ENCODE measurements around the gene NCOR2.
A peak's percentile ranks its signal among the peaks of the same experiment; 100 is the strongest.

The NCOR2 gene

DNA sequence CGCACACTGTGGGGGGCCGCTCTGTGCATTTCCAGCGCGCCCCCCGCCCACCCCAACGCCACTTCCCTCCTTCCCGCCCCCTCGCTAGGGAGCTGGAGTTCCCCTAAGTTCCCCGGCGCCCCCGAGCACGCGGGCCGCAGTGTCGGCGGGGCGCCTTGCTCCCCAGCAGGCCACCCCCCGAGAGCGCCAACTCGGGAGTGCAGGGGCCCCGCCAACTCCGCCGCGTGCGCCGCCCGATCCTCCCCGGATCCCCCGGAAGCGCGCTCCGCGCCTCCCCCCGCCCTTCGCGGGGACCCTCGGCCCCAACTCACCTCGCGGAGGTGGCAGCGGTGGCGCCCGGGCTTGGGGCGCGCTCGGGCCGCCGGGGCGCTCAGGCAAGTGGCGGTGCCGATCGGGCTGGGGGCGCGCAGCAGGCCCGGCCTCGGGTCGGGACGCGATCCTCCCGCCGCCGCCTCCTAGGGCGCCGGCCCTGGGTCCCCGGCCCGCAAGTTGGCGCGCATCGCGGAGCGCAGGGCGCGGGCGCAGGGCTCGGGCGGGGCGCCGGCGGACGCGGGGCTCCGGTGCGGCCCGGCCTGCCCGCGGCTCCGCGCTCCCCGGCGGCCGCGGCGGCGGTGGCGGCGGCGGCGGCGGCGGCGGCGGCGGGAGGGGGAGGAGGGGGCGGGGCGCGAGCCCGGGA, at the start of gene NCOR2:
TSS of gene NCOR2 (minus strand) at position 616 of the 676 bp plus-strand sequence. CDS start 72,361 bp downstream, outside the sequence.
- DNase-seq: peak in 1 of 2 experiments; percentile 69

DNA sequence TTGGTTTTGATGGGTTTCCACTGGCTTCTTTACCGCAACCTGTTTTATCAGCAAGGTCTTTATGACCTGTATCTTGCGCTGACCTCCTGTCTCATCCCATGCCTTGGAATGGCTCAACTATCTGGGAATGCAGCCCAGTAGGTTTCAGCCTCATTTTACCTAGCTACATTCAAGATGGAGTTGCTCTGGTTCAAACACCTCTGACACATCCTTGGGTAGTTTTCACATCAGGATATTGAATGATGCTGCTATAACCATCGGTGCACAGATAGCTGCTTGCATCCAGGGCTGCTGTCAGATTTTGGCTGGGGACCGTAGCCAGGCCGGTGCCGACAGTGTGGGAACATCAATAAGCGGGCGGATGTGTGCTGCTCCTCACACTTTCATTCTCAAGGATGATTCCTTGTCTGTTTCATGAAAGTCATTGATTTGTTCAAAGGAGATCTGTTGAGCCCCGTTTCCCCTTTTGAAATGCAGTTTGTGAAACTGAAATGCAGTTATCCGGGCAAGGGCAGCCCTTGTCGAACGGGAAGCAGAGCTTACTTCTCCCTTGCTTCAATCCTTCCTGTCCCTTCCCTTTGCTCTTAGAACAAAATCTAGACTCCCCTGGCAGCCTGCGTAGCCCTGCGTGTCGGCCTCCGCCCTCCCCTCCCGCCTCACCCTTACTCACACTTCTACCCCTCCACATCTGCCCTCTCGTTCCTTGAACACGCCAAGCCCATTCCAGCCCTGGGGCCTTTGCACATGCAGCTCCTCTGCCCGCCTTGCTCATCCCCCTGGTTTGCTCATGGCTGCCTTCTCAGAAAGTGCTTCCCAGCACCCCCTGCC, 49.2 kb upstream of the NCOR2 start:
- DNase-seq: no peak

DNA sequence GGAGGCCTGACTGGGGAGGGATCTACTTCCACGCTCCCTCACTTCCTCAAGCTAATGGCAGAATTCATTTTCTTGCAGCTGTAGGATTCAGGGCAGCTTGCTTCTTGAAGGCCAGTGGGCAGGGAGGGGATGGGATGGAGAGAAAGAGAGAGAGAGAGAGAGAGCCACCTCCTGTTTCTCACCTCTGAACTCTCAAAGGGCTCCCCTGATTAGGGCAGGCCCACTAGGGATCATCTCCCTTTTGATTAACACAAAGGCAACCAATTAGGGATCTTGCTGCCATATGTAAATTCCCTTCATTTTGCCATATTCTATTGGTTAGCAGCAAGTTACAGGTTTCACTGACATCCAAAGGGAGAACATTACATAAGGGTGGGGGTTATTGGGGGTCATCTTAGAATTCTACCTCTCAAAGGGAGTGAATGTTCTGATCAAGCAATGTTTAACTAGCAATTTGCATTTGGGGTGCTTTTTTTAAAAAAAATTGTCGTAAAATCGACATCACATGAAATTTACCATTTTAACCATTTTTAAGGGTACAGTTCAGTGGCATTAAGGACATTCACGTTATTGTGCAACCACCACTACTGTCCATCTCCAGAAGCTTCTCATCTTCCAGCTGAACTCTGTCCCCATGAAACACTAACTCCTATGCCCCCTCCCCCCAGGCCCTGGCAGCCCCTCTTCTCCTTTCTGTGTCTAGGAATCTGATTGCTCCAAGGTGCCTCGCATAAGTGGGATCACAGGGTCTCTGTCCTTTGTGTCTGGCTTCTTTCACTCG, 47.3 kb upstream of the NCOR2 start:
- no peak for DNase-seq

DNA sequence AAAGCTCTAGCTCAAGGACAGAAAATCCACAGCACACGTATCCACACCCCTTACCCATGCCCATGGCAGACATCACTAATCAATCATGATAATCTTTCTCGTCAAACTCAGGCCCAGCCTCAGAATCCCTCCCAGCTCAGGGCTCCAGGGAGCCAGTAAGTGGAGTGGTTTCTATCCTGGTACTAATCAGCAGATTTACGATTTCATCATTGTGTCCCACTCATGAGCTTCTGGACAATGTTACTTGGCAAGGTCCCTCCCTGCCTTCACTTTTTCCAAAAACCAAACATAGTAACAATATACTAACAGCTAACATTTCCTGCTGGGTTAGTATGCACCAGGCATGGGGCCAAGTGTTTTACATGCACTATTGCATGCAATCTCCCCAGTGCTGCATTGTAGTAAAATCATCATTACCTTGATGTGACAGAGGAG, 45.8 kb upstream of the NCOR2 start:
- DNase-seq: no peak

DNA sequence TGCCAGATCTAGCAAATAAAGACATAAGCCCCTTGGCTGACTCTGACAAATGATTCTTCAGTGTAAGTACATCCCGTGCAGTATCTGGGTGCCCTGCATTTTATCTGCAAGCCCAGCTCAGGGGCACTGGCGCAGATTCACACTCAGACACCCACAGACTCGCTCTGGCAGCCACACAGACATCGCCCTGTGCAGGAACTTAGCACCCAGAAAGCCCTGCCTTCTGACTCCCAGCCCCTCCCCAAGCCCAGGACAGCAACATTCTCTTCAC, 44.9 kb upstream of the NCOR2 start:
- DNase-seq: no peak

DNA sequence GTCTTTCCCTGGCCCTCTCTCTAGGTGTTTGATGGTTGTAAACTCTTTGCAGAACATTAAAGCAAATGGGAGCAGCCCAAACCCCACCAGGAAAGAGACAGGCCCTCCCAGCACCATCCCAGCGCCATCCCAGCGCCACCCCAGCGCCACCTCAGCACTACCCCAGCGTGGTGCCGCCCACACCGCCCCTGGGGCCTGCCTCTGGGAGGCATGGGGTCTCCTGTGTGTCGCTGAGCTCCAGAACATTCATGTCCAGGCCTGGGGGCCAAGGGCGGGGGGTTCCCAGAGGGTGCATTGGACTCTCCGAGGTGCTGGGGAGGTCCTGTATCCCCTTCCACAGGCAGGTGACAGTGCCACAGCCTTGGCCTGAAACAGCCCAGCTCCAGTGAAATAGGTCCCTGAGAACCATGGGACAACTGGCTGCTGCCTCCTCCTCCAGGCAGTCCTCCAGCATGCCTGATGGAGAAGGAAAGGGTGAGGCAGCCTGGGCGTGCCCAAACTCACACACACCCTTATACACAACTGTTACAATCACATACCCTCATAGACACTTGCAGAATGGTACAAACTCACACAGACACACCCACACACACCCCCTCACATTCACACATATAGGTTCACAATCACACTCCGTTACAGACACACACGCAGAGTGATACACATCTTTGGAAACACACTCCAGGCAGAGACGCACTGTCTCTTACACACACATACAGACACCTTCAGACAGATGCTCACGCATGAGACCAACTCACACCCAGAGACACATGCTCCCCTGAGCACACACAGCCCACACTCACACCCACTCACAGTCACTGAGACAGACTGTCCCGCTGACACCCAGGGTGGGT, 44.4 kb upstream of the NCOR2 start:
- no peak for DNase-seq

DNA sequence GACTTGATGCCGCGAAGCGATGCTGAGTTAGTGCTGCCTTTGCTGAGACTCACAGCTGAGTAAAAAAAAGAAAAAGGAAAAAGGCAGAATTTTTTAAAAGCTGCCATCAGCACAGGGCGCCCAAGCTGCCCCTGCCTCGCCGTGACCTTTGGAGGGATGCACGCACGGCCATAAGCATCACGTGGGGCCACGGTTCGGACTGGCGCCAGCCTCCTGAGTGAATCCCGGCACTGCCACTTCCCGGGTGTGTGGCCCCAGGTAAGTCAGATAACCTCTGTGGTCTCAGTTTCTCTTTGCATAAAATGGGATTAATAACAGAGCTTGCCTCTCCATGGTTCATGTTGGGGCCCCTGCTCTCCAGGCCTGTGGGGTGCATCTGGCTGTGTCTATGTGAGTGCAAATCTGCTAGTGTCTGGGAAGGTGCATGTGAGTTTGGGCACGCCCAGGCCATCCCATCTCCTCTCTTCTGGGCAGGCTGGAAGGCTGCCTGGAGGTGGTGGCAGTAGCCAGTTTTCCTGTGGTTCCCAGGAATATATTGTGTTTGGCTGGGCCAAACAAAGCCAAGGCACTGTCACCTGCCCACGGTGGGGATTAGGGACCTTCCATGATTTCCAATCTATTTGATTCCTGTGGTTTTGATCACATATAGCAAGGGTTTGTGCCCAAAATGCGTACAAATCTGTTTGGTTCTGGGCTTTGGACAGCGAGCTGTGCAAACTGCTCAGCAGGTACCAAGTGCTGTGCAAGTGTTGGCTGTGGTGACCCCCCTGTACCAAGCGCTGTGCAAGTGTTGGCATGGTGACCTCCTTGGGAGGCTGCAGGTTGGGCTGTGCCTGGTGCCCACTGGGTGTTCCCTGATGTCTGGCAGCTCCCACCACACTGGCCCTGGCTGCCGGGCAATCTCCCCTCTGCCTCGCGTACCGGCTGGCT, 43.5 kb upstream of the NCOR2 start:
- DNase-seq: no peak

DNA sequence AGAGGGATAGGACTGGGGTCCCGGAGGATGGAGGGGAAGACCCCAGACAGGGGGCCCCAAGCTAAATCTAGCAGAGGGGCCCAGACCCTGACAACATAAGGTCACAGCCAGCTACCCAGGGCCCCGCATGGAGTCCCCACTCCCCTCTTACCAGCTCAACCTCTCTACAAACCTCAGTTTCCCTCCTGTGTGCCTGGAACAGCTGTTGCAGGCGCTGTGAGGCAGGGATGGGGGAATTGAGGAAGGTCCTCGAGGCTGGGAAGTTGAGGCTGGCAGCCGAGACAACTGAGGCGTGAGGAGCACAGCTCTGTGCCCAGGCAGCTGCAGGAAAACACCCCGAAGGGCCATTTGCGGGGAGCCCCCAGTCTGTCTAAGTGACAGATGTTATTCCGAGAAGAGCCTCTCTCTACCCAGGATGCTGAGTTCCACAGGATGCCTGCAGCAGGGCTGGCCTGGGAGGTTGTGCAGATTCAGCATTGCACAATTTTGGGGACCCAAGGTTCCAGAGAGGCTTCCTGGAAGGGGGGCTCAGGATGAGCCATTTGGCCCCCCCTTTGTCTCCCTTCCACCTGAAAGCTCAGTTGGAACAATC, 42.7 kb upstream of the NCOR2 start:
- no peak for DNase-seq

DNA sequence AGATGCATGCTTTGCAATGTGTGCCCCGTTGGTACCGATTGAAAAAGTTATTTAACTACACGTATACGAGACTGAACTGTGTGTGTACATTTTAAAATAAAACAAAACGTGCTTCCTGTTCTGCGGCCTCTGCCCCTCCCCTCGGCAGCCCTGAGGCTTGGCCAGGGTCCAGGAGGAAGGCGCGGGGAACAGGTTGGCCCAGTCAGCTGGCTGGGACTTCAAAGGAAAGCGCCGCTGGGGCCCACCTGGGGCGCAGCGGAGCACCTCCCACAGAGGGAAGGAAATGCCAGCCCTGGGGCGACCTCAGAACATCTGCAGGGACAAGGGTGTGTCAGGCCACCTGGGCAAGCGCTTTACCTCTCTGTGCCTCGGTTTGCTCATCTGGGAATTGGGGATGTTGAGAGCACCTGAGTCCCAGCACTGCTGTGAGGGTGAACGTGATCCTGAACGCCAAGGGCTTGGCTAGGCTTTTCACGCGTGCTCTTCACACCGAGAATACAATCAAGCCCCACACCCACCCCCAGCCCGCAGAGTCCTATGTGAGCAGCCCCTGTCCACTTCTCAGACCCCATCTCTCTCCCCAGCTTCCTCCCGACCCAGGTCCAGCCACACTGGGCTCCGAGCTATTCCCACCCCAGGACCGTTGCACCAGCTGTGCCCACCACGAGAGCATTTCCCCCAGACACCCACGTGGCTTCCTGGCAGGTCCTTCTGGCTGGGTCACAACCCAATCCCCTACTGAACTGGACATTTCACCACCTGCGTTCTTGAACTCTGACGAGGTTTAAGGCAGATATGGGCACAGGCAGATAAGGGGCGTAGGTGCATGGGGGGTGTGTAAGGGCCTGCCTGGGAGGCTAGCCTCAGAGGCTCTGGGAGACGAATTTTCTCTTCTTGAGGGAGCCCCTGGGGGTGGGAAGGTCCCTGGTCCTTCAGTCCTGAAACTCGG, 41.9 kb upstream of the NCOR2 start:
- DNase-seq: peak; percentile 56 to 85

DNA sequence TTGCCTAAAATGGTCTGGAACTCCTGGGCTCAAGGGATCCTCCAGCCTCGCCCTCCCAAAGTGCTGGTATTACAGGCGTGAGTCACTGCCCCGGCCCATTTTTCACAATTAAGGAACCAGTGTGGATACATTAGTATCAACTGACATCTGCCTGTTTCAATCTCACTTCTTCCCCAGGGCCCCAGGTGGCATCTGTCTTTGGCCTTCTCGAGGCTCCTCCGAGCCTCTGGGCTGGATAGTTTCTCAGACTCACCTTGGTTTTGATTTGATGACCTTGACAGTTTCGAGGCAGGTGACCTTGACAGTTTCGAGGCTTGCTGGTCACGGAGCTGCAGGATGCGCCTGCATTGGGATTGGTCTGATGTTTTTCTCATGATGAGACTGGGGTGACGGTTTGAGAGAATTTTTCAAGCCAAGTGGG, 41.0 kb upstream of the NCOR2 start:
- no peak for DNase-seq

DNA sequence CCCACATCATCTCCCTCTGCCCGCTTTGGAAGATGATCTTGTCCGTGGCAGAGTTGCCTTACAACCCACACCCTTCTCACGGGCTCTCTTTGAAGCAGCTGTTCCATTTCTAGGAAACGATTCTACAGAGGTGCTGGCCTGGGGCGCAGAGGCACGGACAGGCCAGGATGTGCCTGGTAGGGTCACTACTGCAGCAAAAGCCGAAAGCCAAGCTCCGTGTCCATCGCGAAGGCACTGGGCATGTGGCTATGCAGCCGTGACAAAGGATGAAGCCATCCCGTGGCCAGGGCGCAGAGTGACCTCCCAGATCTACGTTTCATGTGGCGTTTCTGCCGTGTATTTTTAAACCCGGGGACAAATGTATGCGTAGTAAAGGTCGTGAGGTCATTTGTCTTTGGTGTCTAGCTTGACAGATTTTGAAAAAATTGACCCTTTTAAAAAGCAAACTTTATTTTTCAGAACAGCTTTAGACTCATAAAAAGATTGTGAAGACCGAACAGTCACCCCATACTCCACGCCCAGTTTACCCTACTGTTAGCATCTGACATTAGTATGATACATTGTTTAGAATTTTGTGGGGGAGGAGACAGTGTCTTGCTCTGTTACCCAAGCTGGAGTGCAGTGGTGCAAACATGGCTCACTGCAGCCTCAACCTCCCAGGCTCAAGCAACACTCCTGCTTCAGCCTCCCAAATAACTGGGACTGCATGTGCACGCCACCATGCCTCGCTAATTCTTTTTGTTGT, 40.4 kb upstream of the NCOR2 start:
- no peak for DNase-seq

DNA sequence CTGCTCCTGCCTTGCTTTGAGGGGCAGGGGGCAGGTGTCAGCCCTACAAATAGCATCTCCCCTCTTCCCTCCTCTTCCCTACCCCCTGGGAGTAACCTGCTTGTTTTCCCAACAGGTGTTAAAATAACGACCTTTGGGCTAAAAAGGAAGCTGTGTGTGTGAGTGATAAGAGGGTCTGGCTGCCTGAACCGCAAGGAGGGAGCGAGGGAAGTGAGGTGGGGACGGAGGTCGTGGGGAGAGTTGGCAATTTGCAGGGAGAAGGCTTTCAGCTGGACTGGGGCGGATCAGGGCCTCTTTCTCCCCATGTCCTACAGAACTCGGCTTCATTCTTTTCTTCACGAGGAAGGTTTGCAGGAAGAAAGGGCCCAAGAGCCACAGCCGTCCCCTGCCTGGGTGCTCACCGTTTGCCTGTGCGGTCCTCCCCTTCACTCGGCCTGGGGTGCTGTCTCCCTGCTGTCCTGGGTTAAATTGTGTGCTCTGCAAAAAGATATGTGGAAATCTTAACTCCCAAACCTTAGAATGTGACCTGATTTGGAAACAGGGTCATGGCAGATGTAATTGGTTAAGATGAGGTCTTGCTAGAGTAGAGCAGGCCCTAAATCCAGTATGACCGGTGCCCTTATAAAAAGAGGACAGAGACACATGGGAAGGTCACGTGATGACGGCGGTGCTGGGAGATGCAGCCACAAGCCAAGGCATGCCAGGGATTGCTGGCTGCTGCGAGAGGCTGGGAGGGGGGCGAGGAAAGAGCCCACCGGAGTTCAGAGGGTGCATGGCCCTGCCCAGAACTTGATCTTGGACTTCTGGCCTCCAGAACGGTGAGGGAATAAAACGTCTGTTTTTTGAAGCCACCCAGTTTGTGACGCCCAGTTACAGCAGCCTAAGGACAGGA, 38.7 kb upstream of the NCOR2 start:
- DNase-seq: no peak

DNA sequence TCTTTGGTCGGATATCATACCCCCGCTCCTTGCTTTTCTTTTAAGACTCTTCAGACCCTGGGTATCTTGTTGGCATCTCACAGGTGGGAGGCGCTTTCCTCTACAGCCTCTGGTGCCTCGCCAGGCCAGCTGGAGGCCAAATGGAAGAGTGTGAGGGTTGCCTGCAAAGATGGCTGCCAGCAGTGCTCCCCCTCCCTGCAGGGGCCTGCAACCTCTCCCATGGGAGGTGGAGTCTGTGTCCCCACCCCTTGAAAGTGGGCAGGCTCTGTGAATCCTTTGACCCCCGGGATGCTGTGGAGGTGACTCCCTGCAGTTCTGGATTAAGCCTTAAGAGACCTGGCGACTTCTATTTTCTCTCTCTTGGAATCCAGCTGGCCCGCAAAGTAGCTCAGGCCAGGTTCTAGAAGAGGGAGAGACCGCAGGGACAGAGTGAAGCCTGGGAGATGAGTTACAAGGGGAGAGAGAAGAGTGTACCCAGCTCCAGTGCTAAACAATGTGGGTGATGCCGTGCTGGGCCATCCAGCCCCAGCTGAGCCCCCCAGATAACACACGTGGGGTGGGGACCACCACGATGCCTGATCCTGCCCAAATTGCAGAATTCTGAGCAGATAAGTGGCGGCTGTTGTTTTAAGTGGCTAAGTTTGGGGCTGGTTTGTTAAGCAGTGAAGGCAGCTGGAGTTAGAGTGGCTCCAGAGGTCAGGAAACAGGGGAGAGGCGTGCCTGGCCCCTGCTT, 37.9 kb upstream of the NCOR2 start:
- DNase-seq: no peak

DNA sequence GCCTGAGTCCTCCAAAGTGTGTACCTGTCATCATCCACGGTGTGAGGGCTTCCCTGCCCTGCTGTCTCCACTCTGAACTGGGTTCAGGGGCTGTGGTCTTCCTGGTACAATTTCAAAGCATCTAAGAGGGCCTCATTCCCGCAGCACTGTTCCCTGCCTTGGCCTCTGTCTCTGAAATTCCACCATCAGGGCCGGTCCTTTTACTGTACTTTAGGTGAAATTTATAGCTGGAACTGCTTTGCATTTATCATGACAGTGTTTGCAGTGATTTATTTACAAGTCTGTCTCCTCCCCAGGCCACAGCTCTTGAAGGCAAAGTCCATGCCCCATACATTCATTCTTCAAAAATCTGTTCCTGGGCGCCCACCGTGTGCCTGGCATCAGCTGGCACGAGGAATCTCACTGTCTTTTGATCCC, 36.9 kb upstream of the NCOR2 start:
- DNase-seq: no peak

DNA sequence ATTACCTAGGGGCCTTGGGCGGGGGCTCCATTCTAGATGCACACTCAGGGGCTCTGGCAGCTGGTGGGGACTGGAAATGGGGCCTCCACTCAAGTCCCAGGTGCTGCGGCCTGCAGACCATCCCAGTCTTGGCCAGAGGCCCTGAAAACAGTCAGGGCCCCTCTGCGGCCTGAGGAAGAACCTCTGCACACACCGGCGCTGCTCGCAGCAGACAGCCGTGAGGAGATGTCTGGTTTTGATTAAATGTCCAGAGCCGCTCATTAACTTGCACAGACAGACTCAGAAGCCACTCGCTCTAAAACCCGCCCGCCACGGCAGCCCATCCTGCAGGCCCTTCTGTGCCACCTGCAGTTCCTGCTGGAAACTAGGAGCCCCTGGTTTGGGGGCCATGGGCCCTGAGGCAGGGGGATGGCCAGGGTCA, 36.4 kb upstream of the NCOR2 start:
- no peak for DNase-seq

DNA sequence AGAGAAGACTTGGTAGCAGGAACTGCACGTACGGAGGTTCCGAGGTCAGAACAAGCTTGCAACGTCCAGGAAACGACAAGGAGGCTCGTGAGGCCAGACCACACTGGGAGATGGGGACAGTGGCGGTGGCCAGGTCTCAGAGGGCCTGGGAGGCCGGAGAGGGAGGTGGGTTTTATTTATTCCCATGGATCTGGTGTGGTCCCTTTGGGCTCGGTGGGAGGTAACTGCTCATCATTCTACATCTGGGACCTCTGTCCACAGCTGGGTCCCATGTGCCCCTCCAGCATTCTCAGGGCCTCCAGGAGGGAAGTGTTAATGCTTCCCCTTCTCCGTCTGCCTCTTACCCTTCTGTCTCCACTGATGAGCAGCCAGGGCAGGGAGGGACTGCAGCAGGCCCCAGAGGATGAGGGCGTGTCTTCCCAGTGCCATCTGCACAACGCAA, 35.7 kb upstream of the NCOR2 start:
- DNase-seq: no peak

DNA sequence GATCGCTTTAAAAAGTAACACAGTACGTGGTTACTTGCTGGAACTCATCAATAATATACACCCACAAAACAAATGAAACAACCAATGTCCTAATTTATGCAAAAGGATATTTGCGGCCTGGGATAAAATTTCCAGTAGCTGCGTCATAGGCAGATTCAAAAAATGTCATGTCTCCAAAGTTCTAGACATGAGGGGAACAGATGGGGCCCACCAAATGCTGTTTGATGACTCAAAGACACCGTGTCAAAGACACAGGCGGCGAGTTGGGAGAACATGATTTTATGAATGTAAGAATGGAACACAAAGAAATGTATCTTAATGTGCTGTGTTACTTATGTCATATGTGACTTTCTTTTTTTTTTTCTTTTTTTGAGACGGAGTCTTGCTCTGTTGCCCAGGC, 34.3 kb upstream of the NCOR2 start:
- DNase-seq: no peak

Data from NCI-H526 (cell line).